ENCODE measurements around the gene PGAM5. TPM values are rescaled to one million over a fixed set of nuclear protein-coding genes. Genes with fewer than 3 reads are reported as not detected.
A peak's percentile ranks its signal among the peaks of the same experiment; 100 is the strongest.

PGAM5 gene
- total and polyA plus RNA-seq, 4 donors = 6.6 to 17.3 (median 10.3) TPM

DNA sequence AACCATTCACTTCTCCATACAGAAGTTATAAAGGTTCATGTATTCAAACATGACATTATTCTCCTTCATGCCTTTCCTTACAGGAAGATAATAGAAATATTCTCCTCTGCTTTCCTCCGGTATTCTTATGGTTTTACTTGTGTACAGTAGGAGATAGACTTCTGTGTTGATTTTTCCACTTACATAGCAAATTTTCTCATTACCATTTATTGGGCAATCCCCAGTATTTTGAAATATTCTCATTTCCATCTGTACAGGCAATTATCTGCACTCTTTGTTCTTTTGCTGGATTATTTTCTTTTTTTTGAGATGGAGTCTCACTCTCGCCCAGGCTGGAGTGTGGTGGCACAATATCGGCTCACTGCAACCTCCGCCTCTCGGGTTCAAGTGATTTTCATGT is 12.3 kb upstream of the PGAM5 start:
- H3K4me3 ChIP-seq (ENCODE audit: low read length in 2 of 2) = no peak overlapping the region
- intact Hi-C loops (cut with DNase I) = no loop called here
- no peak overlapping the region for H3K27ac ChIP-seq (ENCODE audit: low read depth in 1 of 2, low read length in 2 of 2)
- H3K27me3 ChIP-seq (ENCODE audit: control insufficient read depth in 1 of 2, insufficient read depth in 2 of 2, low read length in 1 of 2) = no peaks in the 10 kb centered on the region
- no peaks in the 10 kb centered on the region for H3K36me3 ChIP-seq (ENCODE audit: control insufficient read depth in 1 of 2, insufficient read depth in 2 of 2, low read length in 1 of 2)
- no peak for ATAC-seq (ENCODE audit: low FRiP score)
- H3K9me3 ChIP-seq (ENCODE audit: control insufficient read depth, low read length) = no peaks in the 10 kb centered on the region
- WGBS, 2 donors = 76 to 86% methylated on average over 5 of the region's 5 CpGs
- H3K4me1 ChIP-seq (ENCODE audit: control insufficient read depth in 1 of 2, insufficient read depth in 2 of 2, low read length in 2 of 2) = no peaks in the 10 kb centered on the region
- DNase-seq = no peak

DNA sequence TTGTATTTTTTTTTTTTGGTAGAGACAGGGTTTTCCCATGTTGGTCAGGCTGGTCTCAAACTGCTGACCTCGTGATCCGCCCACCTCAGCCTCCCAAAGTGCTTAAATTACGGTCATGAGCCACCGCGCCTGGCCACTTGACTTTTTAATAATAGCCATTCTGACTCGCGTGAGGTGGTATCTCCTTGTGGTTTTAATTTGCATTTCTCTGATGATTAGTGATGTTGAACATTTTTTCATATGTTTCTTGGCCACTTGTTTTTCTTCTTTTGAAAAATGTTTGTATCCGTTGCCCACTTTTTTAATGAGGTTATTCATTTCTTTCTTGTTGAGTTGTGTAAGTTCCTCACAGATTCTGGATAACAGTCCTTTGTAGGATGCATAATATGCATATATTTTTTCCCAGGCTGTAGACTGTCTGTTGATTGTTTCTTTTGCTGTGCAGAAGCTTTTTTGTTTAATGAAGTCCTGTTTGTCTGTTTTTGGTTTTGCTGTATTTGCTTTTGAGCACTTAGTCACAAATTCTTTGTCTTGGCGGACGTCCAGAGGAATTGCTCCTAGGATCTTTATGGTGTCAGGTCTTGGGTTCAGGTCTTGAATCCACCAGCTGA is 10.3 kb upstream of the PGAM5 start:
- no peak overlapping the region for H3K27ac ChIP-seq (ENCODE audit: low read depth in 1 of 2, low read length in 2 of 2)
- WGBS, 2 donors = 93 to 96% methylated on average over 10 of the region's 10 CpGs
- intact Hi-C loops (cut with DNase I) = no loop called here
- DNase-seq (no peak), ATAC-seq (ENCODE audit: low FRiP score) (no peak)
- H3K9me3 ChIP-seq (ENCODE audit: control insufficient read depth, low read length) = no peaks in the 10 kb centered on the region
- no peaks in the 10 kb centered on the region for H3K36me3 ChIP-seq (ENCODE audit: control insufficient read depth in 1 of 2, insufficient read depth in 2 of 2, low read length in 1 of 2)
- H3K4me1 ChIP-seq (ENCODE audit: control insufficient read depth in 1 of 2, insufficient read depth in 2 of 2, low read length in 2 of 2) = no peaks in the 10 kb centered on the region
- H3K4me3 ChIP-seq (ENCODE audit: low read length in 2 of 2) = no peak overlapping the region
- H3K27me3 ChIP-seq (ENCODE audit: control insufficient read depth in 1 of 2, insufficient read depth in 2 of 2, low read length in 1 of 2) = no peaks in the 10 kb centered on the region

DNA sequence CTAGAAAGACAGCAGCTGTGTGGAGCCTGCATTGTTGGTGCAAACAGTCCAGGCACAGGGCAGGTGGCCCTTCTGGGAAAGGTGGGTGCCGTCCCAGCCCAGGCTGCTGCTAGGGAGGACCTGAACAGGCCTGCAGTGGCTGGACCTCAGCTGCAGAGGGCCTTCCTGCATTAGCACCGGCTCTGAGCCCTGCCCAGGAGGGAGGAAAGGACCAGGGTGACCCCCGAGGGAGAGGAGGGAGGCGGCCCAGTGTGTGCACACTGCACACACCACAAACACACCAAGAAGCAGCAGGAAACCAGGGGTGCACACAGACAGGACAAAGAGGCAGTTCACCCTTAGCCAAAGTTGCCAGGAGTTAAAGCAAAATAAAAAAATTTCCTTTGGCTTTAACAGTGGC is 8.0 kb upstream of the PGAM5 start:
- Histone ChIP-seq H3K4me3 (ENCODE audit: low read length in 2 of 2) (no peak overlapping the region), H3K36me3 (ENCODE audit: control insufficient read depth in 1 of 2, insufficient read depth in 2 of 2, low read length in 1 of 2) (no peaks in the 10 kb centered on the region), H3K4me1 (ENCODE audit: control insufficient read depth in 1 of 2, insufficient read depth in 2 of 2, low read length in 2 of 2) (no peaks in the 10 kb centered on the region), H3K27me3 (ENCODE audit: control insufficient read depth in 1 of 2, insufficient read depth in 2 of 2, low read length in 1 of 2) (no peaks in the 10 kb centered on the region), H3K27ac (ENCODE audit: low read depth in 1 of 2, low read length in 2 of 2) (no peak overlapping the region), H3K9me3 (ENCODE audit: control insufficient read depth, low read length) (no peaks in the 10 kb centered on the region)
- DNase-seq (no peak), ATAC-seq (ENCODE audit: low FRiP score) (no peak)
- intact Hi-C loops (cut with DNase I) = no loop called here
- 79 to 80% methylated on average over 4 of the region's 4 CpGs for WGBS, 2 donors

DNA sequence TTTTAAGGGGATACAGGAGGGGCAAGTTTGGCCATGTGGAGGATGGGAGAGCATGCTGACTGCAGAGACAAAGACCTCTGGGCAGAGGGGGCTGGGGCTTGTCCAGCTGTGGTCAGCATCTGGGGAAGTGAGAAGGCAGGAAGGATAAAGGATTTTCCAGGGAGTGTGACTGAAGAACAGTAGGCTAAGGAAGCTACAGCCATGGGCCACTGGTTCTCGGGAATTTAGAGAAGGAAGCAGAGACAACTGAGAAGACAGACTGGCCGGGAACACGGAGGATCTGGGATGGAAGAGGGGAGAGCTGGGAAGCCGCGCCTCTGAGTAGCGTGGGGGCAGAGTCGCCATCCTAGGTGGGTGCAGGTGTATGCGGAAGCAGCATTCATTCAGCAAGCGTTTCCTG is 7.0 kb upstream of the PGAM5 start:
- H3K4me1 ChIP-seq (ENCODE audit: control insufficient read depth in 1 of 2, insufficient read depth in 2 of 2, low read length in 2 of 2) = no peaks in the 10 kb centered on the region
- intact Hi-C loops (cut with DNase I) = no loop called here
- H3K36me3 ChIP-seq (ENCODE audit: control insufficient read depth in 1 of 2, insufficient read depth in 2 of 2, low read length in 1 of 2) = no peaks in the 10 kb centered on the region
- ATAC-seq (ENCODE audit: low FRiP score) = no peak
- no peaks in the 10 kb centered on the region for H3K27me3 ChIP-seq (ENCODE audit: control insufficient read depth in 1 of 2, insufficient read depth in 2 of 2, low read length in 1 of 2)
- H3K27ac ChIP-seq (ENCODE audit: low read depth in 1 of 2, low read length in 2 of 2) = no peak overlapping the region
- H3K9me3 ChIP-seq (ENCODE audit: control insufficient read depth, low read length) = no peaks in the 10 kb centered on the region
- no peak overlapping the region for H3K4me3 ChIP-seq (ENCODE audit: low read length in 2 of 2)
- no peak for DNase-seq
- 94 to 95% methylated on average over 9 of the region's 9 CpGs for WGBS, 2 donors

DNA sequence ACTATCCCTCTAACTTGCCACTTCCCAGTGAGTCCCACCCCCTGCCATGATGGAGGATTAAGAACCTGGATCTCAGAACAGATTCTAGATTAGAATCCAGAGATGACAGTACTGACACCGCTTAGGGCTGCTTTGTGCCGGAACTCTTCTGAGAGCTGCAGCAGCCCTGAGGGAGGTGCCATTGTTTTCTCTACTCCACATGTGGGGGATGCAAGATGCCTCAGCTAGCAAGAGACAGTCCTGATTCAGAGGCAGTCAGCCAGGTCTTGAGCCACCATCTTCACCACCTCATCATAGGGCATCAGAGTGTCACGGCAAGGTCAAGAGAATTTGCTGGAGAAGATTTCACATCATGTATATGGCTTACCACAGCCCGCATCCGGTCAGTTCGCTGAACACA is 3.4 kb upstream of the PGAM5 start:
- Histone ChIP-seq H3K27ac (ENCODE audit: low read depth in 1 of 2, low read length in 2 of 2) (no peak overlapping the region), H3K36me3 (ENCODE audit: control insufficient read depth in 1 of 2, insufficient read depth in 2 of 2, low read length in 1 of 2) (no peaks in the 10 kb centered on the region), H3K4me1 (ENCODE audit: control insufficient read depth in 1 of 2, insufficient read depth in 2 of 2, low read length in 2 of 2) (no peaks in the 10 kb centered on the region), H3K9me3 (ENCODE audit: control insufficient read depth, low read length) (no peaks in the 10 kb centered on the region), H3K27me3 (ENCODE audit: control insufficient read depth in 1 of 2, insufficient read depth in 2 of 2, low read length in 1 of 2) (no peaks in the 10 kb centered on the region), H3K4me3 (ENCODE audit: low read length in 2 of 2) (no peak overlapping the region)
- 92 to 95% methylated on average over 6 of the region's 6 CpGs for WGBS, 2 donors
- ATAC-seq (ENCODE audit: low FRiP score) (no peak), DNase-seq (peak in 1 of 2 donors; percentile 24)
- intact Hi-C loops (cut with DNase I) = no loop called here

DNA sequence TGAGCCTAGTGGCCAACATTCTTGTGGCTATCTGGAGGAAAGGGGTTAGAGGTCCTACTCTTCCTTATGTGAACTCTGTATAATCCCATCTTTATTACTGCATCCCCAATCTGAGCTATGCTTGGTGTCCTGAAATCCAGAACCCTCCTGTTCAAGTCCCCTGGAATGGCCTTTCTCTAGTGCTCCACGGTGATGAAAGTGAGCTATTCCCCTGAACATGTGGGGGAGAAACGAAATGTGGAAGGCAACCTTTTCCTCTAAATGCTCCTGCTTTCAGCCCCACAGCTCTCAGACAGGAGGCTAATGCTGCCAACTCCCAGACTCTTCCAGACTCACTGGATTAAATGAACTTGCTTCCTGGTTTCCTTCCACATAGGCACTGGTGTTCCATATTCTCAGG is 2.5 kb upstream of the PGAM5 start:
- no peaks in the 10 kb centered on the region for H3K36me3 ChIP-seq (ENCODE audit: control insufficient read depth in 1 of 2, insufficient read depth in 2 of 2, low read length in 1 of 2)
- H3K27ac ChIP-seq (ENCODE audit: low read depth in 1 of 2, low read length in 2 of 2) = no peak overlapping the region
- ATAC-seq (ENCODE audit: low FRiP score) (no peak), DNase-seq (no peak)
- no peaks in the 10 kb centered on the region for H3K9me3 ChIP-seq (ENCODE audit: control insufficient read depth, low read length)
- WGBS, 2 donors = 68 to 87% methylated on average over 2 of the region's 2 CpGs
- no peaks in the 10 kb centered on the region for H3K27me3 ChIP-seq (ENCODE audit: control insufficient read depth in 1 of 2, insufficient read depth in 2 of 2, low read length in 1 of 2)
- H3K4me3 ChIP-seq (ENCODE audit: low read length in 2 of 2) = no peak overlapping the region
- H3K4me1 ChIP-seq (ENCODE audit: control insufficient read depth in 1 of 2, insufficient read depth in 2 of 2, low read length in 2 of 2) = no peaks in the 10 kb centered on the region
- intact Hi-C loops (cut with DNase I) = no loop called here

DNA sequence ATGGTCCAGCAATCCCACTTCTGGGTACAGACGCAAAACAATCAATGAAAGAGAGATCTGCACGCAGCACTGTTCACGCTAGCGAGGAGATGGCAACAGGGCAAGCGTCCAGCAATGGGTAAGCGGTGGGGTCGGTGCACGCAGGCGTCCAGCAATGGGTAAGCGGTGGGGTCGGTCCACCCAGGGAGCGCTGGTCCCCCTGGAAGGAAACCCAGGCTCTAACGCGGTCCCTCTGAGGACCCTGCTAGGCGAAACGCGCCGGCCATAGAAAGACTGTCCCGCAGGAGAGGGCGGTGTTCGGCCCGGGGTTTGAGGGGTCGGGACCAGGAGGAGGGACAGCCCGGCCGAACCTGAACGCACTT is 618 bp upstream of the PGAM5 start:
- intact Hi-C loops (cut with DNase I) = loop anchor here in 1 of 2 donors (2.0 kb wide), 2 partner anchors 23 to 51 kb away; partner anchors contain the start of genes ANKLE2, POLE and PXMP2
- H3K36me3 ChIP-seq (ENCODE audit: control insufficient read depth in 1 of 2, insufficient read depth in 2 of 2, low read length in 1 of 2) = peaks cover 0 to 2% of the 10 kb centered on the region in 2 donors

DNA sequence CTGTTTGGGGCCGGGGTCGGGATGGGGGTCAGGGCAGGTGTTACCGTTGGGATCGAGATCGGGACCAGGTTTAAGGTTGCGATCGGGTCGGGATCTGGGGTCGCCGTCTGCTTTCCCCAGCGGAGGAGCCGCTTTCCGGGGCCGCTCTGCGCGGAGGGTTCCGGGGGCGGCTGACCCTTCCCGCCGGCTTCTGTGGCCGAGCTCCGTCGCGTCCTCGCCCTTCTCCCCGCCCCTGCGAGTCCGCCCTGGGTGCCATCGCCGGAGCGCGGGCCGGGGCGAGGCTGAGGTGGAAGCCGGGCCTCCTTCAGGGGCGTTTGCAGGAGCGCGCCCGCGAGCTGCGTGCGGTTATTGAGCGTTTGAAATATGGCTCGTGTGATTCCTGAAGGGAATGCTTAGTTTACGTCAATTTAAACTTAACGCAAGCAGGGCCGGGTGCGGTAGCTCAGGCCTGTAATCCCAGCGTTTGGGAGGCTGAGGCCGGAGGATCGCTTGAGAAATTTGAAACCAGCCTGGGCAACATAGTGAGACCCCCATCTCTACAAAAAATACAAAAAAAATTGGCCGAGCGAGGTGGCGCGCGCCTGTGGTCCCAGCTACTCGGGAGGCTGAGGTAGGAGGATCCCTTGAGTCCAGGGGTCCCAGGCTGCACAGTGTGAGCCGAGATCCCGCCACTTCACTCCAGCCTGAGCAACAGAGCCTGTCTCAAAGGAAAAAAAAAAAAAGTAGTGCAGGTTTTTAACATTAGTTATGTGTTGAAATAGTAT is 620 bp downstream of the PGAM5 start:
- DNase-seq = peak in 1 of 2 donors; percentile 79
- Histone ChIP-seq H3K4me1 (ENCODE audit: control insufficient read depth in 1 of 2, insufficient read depth in 2 of 2, low read length in 2 of 2) (no peaks in the 10 kb centered on the region), H3K9me3 (ENCODE audit: control insufficient read depth, low read length) (no peaks in the 10 kb centered on the region), H3K4me3 (ENCODE audit: low read length in 2 of 2) (peak overlapping the region; percentile 88 to 92), H3K36me3 (ENCODE audit: control insufficient read depth in 1 of 2, insufficient read depth in 2 of 2, low read length in 1 of 2) (peaks cover 0 to 2% of the 10 kb centered on the region in 2 donors), H3K27me3 (ENCODE audit: control insufficient read depth in 1 of 2, insufficient read depth in 2 of 2, low read length in 1 of 2) (no peaks in the 10 kb centered on the region), H3K27ac (ENCODE audit: low read depth in 1 of 2, low read length in 2 of 2) (no peak overlapping the region)
- WGBS, 2 donors = 8 to 9% methylated on average over 58 to 59 of the region's 59 CpGs
- intact Hi-C loops (cut with DNase I) = loop anchor here in 1 of 2 donors (2.0 kb wide), 2 partner anchors 24 to 50 kb away; partner anchors contain the start of genes ANKLE2, POLE and PXMP2
- no peak for ATAC-seq (ENCODE audit: low FRiP score)

More for the DNA sequence above, 618 bp upstream of the PGAM5 start:
- peak overlapping the region; percentile 88 to 92 for H3K4me3 ChIP-seq (ENCODE audit: low read length in 2 of 2)
- H3K27ac ChIP-seq (ENCODE audit: low read depth in 1 of 2, low read length in 2 of 2) = peak overlapping the region in 1 of 2 donors; percentile 9
- DNase-seq (peak in 1 of 2 donors; percentile 78), ATAC-seq (ENCODE audit: low FRiP score) (peak; percentile 51)
- H3K9me3 ChIP-seq (ENCODE audit: control insufficient read depth, low read length) = no peaks in the 10 kb centered on the region
- no peaks in the 10 kb centered on the region for H3K4me1 ChIP-seq (ENCODE audit: control insufficient read depth in 1 of 2, insufficient read depth in 2 of 2, low read length in 2 of 2)
- H3K27me3 ChIP-seq (ENCODE audit: control insufficient read depth in 1 of 2, insufficient read depth in 2 of 2, low read length in 1 of 2) = no peaks in the 10 kb centered on the region
- WGBS, 2 donors = 0 to 1% methylated on average over 26 of the region's 26 CpGs

DNA sequence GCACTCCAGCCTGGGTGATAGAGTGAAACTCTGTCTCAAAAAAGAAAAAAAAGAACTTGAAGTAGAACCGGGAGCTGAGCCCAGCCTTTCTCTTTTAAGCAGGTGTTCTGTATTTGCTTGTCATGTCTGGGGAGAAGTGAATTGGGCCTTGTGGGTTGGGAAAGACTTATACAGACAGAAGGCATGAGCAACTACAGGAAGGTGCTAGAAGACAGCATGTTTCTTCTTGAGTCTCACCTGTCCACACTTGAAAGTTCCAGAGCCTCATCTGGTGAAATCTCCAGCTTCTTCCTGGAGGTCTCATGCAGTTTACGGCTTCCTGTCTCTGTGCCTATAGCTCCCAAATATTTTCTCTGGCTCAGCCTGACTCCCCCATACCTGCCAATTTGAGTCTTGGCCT is 2.5 kb downstream of the PGAM5 start:
- no peaks in the 10 kb centered on the region for H3K9me3 ChIP-seq (ENCODE audit: control insufficient read depth, low read length)
- H3K36me3 ChIP-seq (ENCODE audit: control insufficient read depth in 1 of 2, insufficient read depth in 2 of 2, low read length in 1 of 2) = peaks cover 0 to 2% of the 10 kb centered on the region in 2 donors
- DNase-seq (no peak), ATAC-seq (ENCODE audit: low FRiP score) (no peak)
- H3K27ac ChIP-seq (ENCODE audit: low read depth in 1 of 2, low read length in 2 of 2) = no peak overlapping the region
- no peaks in the 10 kb centered on the region for H3K27me3 ChIP-seq (ENCODE audit: control insufficient read depth in 1 of 2, insufficient read depth in 2 of 2, low read length in 1 of 2)
- WGBS, 2 donors = 87 to 94% methylated on average over 2 of the region's 2 CpGs
- H3K4me3 ChIP-seq (ENCODE audit: low read length in 2 of 2) = no peak overlapping the region
- no peaks in the 10 kb centered on the region for H3K4me1 ChIP-seq (ENCODE audit: control insufficient read depth in 1 of 2, insufficient read depth in 2 of 2, low read length in 2 of 2)
- intact Hi-C loops (cut with DNase I) = no loop called here
